ENCODE data around the gene MYO3B.
"Not testable (repeated sequence)": the region's sequence is repeated elsewhere in the genome, so short reads cannot be mapped to it uniquely, and the experiment has no call there.

DNA sequence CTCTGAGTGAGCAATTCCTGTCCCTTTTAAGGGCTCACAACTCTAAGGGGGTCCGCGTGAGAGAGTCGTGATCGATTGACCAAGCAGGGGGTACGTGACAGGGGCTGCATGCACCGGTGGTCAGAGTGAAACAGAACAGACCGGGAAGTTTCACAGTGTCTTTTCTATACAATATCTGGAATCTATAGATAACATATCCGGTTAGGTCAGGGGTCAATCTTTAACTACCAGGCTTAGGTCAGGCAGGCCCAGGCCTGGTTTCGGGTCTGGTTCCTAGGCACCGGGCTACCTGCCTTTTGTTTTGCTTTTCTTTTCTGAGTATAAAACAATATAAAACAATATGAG is 35.3 kb downstream of the MYO3B start:
- TF ChIP-seq, protein P1, sequence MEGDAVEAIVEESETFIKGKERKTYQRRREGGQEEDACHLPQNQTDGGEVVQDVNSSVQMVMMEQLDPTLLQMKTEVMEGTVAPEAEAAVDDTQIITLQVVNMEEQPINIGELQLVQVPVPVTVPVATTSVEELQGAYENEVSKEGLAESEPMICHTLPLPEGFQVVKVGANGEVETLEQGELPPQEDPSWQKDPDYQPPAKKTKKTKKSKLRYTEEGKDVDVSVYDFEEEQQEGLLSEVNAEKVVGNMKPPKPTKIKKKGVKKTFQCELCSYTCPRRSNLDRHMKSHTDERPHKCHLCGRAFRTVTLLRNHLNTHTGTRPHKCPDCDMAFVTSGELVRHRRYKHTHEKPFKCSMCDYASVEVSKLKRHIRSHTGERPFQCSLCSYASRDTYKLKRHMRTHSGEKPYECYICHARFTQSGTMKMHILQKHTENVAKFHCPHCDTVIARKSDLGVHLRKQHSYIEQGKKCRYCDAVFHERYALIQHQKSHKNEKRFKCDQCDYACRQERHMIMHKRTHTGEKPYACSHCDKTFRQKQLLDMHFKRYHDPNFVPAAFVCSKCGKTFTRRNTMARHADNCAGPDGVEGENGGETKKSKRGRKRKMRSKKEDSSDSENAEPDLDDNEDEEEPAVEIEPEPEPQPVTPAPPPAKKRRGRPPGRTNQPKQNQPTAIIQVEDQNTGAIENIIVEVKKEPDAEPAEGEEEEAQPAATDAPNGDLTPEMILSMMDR (IDR thresholded peaks at IDR 0.05) = not testable (repeated sequence)
- not testable (repeated sequence) for TF ChIP-seq SIN3A (IDR thresholded peaks at IDR 0.05; ENCODE audit: borderline replicate concordance, low read depth, low read length); FOXM1 (IDR thresholded peaks at IDR 0.05; ENCODE audit: low read depth); FOXJ3 (CRISPR knock-in tag; IDR thresholded peaks at IDR 0.05); NFIC (IDR thresholded peaks at IDR 0.05; ENCODE audit: borderline replicate concordance); JUND (IDR thresholded peaks at IDR 0.05); RXRA (IDR thresholded peaks at IDR 0.05; ENCODE audit: borderline replicate concordance, low read depth); POLR2AphosphoS5 (IDR thresholded peaks at IDR 0.05; ENCODE audit: low read depth, low read length); NRF1 (IDR thresholded peaks at IDR 0.05; ENCODE audit: low read depth, low read length); EZH2phosphoT487 (IDR thresholded peaks at IDR 0.05; ENCODE audit: borderline replicate concordance, low read depth)
- TF ChIP-seq, protein P2, sequence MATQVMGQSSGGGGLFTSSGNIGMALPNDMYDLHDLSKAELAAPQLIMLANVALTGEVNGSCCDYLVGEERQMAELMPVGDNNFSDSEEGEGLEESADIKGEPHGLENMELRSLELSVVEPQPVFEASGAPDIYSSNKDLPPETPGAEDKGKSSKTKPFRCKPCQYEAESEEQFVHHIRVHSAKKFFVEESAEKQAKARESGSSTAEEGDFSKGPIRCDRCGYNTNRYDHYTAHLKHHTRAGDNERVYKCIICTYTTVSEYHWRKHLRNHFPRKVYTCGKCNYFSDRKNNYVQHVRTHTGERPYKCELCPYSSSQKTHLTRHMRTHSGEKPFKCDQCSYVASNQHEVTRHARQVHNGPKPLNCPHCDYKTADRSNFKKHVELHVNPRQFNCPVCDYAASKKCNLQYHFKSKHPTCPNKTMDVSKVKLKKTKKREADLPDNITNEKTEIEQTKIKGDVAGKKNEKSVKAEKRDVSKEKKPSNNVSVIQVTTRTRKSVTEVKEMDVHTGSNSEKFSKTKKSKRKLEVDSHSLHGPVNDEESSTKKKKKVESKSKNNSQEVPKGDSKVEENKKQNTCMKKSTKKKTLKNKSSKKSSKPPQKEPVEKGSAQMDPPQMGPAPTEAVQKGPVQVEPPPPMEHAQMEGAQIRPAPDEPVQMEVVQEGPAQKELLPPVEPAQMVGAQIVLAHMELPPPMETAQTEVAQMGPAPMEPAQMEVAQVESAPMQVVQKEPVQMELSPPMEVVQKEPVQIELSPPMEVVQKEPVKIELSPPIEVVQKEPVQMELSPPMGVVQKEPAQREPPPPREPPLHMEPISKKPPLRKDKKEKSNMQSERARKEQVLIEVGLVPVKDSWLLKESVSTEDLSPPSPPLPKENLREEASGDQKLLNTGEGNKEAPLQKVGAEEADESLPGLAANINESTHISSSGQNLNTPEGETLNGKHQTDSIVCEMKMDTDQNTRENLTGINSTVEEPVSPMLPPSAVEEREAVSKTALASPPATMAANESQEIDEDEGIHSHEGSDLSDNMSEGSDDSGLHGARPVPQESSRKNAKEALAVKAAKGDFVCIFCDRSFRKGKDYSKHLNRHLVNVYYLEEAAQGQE (IDR thresholded peaks at IDR 0.05; ENCODE audit: low read depth, low read length) = not testable (repeated sequence)

Measured in SK-N-SH (cell line).